NCI-H1694 (cell line): ENCODE results near the gene CCDC178.
"Not testable (repeated sequence)": the region's sequence is repeated elsewhere in the genome, so short reads cannot be mapped to it uniquely, and the experiment has no call there.

Source experiments
- DNase-seq: peaks from one replicate; lab custom pipeline; 2025; lab: John Stamatoyannopoulos, UW

The CCDC178 gene

DNA sequence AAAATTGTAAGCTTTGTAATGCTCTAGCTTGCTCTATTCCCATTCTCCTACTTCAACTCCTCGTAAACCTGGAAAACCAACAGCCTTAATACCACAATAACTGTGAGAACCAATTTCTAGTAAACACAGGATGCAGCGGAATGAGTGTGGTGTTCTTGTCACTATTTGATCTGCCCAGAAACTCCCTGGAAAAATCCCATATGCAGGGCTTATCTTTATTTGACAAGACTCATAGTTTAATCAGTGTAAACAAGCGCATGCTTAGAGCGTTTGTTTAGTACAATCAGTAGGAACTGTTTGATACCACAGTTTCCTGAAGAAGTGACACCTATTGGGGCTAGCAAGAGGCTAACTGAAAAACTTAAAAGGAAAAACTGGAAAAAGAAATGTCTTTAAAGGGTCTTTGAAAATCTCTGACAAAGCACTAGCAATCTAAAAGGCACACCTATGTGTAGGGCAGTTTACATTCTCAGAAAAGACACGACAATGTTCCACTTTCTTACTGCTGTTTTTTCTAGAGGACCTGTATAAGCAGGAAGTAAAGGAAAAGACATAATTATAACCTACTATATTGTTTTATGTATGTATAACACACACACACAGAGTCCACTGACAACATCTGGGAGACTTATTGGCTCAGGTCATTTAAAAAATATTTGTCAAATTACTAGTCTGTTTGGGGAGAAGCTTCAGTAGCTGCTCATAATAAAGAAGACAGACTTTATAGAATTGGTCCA lies 426.3 kb downstream of the CCDC178 start:
- DNase-seq: no peak

DNA sequence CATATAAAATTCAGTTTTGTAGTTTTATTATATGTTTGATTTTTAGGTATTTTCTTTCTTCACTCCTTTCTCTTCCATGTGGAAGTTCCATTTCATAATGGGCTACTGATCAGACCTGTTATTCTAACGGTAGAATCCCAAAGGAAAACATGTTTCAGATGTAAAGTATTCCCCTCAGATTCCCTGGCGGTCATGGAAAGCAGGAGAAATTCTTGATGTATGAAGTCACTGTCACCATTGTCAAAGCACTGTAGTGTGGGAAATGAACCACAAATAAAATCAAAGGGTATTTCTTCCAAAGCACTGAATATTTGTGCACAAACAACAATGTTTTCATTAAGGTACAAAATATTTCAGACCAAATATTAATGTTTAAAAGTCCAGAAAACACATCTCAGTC lies 430.4 kb downstream of the CCDC178 start:
- DNase-seq: no peak

DNA sequence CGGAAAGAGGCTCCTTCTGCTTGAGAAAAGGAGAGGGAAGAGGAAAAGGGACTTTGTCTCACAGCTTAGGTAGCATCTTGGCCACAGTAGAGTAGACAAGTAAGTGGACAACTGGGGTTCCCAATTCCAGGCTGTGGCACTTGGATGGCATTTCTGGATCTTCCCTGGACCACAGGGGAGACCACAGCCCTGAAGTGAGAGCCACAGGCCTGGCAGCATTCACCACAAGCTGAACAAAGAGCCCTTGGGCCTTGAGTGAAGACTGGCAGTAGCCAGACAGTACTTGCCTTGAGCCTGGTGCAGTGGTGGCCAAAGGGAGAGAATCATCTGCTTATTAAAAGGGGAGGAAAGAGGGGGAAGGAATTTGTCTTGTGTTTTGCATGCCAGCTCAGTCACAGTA lies 441.6 kb downstream of the CCDC178 start:
- no peak for DNase-seq

DNA sequence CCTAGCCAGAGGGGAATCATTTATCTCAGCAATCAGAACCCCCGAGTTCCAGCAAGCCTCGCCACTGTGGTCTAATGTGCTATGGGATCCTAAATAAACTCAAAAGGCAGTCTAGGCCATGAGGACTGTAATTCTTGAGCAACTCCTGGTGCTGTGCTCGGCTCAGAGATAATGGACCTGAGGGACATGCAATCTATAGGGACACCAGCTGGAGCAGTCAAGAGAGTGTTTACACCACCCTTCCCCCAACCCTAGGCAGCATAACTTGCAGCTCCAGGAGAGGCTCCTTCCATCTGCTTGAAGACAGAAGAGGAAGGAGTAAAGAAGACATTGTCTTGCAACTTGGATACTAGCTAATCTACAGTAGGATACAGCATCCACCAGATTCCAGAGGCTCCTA lies 442.2 kb downstream of the CCDC178 start:
- no peak for DNase-seq

DNA sequence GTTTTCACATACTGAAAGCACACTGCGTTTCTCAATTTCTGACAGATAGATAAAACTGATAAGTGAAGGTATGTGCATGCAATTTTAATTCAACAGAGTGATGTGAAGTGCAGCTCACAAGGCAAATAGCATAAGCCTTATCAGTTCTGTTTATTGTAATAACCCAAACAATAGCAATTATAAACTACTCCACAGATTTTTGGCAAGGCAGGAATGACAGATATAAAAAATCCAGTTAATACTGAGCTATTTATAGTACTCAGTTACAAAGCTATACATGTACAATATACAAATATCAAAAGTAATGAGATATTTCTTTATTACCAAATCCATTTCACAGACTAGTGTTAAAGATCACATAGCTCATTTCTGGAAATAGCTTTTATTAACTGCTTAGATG lies 456.8 kb downstream of the CCDC178 start:
- DNase-seq: no peak

DNA sequence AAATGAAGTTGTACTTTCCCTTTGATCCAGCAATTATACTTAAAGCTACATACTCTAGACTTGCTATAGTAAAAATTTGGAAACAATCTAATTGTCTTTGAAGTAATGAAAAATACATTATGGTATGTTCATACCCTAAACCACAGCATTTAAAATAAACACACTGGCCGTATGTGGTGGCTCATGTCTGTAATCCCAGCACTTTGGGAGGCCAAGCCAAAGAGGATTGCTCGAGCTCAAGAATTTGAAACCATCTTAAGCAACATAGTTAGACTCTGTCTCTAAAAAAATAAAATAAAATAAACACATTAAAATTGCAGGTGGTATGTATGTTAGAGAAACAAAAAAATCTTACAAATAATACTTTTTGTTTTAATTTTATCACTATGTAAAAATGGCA lies 459.6 kb downstream of the CCDC178 start:
- DNase-seq: no peak

DNA sequence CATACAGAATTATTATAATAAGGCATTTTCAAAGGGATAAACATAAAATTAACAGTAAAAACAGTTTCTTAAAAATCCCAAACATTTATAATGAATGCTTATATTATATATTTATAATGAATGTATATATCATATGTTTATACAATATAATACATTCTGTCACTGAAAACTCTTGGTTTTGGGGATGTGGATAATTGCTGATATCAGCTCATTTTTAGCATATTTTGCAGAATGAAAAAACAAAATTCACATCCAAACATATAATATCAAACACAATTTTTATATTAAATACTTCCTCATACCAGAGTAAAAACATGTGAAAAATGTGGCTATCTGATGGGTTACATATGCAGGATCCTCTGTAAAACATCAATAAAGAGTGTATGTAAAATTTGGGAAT lies 465.0 kb downstream of the CCDC178 start:
- DNase-seq: no peak

DNA sequence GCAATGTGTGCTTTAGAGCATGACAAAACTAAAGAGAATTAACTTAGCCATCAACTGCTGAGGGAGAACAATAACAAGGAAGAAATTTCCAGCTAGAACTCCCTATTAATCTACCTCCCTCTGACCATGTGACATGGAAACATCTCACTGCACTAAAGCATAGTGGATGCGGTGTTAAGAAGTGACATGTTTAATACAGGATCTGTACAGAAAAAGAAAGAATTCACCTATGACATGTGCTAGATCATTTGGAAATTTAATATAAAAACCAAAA lies 465.4 kb downstream of the CCDC178 start:
- DNase-seq: no peak

DNA sequence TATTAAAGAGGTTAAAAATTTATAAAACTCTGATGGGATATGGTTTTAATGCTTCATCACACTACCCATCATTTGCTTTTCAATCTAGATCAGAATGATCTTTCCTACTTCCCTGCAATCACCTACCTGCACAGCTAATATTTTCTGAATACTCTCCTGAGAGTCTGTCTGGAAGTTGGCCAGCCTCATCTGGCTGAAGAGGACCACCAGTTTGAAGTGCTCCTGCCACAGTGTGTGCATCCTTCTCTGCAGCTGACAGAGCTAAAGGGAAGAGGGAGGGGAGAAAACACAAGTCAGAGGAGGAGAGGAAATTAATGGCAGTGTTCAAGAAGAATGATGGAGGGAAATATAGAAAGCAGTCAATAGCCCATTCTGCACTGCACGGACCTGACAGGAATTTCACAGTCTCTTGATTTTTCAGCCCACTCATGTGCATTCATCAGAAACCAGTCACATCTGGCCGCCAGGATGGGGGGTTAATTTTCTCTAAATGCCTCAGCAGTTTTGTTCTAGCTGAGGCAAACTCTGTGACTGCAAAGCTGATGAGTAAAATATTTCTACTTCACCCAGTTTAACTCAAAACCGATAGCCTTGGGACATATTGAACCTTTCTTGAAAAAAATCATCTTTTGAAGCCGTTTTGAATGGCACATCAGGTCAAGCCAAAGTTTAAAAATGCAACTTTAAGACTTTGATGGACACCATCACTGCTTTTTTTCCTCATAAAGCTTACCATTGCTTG lies 465.9 kb downstream of the CCDC178 start:
- DNase-seq: no peak

DNA sequence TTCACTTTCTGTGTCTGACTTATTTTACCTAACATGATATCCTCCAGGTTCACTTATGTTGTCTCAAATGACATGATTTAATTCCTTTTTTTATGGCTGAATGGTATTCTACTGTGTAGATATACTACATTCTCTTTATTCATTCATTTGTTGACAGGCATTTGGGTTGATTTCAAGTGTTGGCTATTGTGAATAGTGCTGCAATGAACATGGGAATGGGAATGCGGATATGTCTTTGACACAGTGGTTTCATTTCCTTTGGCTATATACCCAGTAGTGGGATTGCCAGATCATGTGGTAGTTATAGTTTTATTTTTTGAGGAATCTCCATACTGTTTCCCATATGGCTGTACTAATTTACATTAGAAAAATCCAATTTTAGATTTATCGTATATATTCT lies 472.3 kb downstream of the CCDC178 start:
- DNase-seq: no peak

DNA sequence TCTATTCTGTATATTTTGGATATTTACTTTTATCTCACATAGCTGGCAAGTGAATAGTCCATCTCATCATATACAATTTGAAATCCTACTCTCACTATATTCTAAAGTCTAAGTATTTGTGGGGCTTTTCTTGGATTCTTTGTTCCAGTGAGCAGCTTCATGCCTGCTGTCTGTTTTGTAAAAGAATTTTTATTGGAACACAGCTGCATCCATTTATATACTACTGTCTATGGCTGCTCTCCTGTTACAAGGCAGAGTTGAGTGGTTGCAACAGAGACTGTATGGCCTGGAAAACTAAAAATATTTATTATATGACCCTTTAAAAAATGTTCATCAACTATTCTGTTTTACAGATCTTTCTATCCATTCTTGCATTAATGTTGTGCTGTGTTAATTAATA lies 474.4 kb downstream of the CCDC178 start:
- DNase-seq: no peak

DNA sequence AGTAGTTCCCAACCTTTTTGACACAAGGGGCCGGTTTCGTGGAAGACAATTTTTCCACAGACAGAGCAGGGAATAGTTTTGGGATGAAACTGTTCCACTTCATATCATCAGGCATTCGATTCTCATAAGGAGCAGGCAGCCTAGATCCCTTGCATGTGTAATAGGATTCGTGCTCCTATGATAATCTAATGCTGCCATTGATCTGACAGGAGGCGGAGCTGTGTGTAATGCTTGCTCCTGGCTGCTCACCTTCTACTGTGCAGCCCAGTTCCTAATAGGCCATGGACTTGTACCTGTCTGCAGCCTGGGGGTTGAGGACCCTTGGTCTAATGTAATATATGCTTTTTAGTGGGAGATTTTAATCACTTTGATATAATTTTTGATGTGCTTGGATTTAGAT lies 479.0 kb downstream of the CCDC178 start:
- DNase-seq: no peak

DNA sequence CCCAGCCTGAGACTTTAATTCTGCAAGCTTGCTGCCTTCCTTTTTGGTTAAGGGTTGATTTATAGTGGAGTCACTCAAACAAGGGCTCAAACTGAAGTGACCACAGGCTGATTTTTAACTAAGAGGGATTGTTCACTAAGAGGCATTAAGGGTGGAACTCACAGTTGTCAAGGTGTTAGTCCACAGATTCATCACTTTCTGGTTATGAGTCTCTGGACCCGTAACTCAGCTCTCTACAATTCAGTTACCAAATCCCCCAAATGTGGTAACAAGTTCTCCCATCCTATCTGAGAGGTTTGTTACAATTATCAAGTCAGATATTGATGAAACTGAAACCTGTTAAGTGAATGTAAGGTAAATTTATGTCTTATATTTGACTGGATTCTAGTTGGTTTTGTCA lies 481.8 kb downstream of the CCDC178 start:
- no peak for DNase-seq

DNA sequence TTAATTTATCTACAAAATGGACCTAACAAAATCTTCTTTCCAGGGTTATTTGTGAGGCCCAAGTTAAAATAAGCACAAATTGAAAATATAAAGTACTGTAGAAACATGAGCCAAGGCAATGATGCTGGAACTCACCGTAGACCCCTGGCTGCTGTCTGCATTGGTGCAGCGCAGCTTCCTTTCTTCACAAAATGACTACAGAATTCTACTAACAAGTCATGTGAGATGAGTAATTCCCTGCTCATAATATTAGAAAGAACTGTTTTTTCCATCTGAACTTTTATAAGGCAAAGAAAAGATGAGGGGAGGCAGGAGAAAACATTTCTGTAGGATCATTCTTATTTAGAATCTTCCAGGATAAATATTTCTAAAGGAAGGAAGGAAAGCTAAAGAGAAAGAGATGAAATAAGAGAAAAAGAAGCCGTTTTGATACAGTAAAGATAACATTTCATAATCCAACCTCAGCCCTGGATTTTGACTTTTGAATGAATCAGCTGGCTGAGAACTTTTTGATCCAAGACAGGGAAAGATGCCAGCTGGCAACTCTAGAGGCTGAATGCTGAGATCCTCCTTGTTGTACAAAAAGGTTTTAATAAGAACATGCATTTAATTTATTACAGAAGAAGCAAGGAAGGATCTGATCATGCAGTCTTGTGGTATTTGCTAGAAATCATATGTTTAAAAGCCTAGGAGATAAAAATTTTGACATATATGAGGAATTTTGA lies 483.8 kb downstream of the CCDC178 start:
- DNase-seq: no peak

DNA sequence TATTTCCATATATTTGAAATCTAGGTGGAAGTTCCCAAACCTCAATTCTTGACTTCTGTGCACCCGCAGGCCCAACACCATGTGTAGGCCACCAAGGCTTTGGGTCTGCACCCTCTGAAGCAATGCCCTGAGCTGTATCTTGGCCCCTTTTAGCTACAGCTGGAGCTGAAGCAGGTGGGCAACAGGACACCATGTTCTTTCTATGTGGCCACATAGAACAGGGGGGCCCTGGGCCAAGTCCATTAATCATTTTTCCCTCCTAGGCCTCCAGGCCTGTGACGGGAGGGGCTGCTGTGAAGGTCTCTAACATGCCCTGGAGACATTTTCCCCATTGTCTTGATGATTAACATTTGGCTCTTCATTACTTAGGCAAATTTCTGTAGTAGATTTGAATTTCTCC lies 488.2 kb downstream of the CCDC178 start:
- not testable (repeated sequence) for DNase-seq

DNA sequence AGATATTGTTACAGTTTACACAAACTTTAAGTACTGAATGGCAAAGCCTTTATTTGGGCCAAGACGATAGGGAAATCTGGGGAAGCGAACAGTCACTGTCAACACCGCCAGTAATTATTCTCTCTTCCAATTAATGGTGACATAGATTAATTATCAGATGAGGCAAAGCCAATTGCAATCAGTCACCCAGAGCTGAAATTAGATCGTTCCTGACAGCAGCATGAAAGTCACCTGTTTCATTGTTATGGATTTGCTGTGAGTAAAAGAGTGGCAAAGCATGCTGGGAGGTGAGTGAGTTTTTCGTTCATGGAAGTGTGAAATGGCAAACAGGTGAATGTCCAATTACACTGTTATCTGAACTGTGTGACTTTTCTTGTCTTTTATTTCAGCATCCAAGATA lies 502.9 kb downstream of the CCDC178 start:
- no peak for DNase-seq

DNA sequence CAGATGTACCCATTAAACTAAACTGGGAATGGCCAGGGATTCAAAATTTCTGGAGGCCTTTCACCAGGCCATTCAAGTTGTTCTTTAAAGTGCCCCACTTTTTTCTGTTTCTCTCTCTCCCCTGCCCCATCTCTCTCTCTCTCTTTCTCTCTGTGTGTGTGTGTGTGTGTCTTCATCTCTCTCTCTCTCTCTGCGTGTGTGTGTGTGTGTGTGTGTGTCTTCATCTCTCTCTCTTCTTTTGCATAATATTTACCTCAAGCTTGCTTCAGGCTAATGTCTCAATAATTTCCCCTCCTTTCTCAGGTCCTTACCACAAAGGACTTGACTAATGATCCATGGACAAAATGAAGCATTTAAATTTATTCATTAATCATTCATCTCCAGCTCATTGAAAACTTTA lies 503.5 kb downstream of the CCDC178 start:
- DNase-seq: no peak

DNA sequence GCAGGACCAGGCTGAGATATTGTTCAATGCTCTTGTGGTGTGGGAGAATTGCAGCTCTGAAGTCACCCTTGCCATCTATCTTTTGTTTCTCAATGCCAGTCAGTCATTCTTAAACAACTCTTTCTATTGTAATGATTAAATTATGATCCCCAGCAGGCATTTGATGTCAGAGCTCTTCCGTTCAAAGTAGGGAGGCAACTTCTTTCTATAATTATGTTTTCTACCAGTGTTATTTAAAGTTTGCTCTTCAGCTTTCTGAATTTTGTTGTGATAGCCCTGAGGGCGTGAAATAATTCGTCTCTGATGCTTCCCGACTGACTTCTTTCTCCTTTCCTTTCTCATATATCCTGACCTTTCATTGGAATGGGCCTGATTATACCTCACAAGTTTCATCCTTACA lies 506.3 kb downstream of the CCDC178 start:
- no peak for DNase-seq

DNA sequence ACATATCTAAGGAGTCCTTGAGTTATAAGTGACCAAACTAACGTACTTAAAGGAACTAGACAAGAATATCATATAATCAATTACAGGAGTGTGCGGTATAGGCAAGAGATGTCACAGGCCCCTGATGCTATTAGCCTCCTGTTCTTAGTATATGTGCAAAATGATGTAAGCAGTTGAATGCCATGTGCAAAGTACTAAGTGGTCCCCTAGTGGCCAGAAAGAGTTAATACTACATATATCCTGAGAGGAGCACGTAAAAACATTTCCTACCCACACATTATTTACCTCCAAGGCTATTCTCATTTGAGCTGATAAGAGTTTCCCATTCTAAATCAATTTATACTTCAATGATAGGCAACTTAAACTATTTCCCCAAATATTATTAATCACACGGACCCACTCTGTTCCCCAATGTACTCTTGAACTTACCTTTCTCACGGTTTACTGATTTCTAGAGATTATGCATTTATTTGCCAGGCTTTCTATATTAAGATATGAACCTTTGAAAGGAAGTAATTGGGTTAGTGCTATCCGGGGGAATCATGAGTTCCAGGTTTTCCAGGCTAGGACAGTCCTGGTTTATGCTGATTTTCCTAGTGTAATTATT lies 509.7 kb downstream of the CCDC178 start:
- DNase-seq: no peak

DNA sequence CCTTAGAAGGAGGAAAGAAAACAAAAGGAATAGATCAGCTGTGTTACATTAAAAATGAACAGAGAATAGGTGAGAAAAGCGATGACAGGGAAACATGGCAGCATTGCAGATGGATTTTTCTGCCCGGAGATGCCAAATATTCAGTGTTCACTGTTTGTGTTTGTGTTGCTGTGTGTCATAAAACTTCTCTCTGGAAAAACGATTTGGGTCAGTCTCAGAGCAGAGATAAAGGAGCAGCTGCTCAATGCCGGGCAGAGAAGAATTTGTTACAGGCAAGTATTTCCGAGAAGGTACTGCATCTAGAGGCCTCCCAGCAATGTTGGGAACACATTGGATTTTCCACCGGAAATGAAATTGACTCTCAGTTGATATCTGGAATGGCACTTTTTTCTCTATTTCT lies 511.3 kb downstream of the CCDC178 start:
- DNase-seq: no peak

DNA sequence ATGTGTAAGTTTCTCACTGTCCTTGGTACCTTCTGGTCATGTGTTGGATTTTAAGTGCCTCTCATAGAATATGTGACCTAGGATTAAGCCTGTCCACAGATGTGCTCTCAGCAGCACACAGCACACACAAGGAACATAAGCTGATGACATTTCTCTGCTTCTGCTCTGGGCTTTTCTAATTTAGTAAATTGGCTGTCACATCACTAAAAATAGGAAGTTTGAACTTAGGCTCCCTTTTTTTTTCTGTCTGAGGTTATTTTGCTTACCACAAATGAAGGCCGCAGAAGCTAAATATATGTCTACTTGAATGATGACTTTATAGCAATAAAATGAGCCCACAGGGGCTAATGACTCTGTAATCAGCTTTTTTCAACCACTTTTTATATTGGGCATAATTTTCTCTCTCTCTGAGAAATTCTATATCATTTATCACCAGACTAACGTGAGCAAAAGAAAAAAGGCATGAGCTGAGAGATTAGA lies 517.5 kb downstream of the CCDC178 start:
- no peak for DNase-seq

DNA sequence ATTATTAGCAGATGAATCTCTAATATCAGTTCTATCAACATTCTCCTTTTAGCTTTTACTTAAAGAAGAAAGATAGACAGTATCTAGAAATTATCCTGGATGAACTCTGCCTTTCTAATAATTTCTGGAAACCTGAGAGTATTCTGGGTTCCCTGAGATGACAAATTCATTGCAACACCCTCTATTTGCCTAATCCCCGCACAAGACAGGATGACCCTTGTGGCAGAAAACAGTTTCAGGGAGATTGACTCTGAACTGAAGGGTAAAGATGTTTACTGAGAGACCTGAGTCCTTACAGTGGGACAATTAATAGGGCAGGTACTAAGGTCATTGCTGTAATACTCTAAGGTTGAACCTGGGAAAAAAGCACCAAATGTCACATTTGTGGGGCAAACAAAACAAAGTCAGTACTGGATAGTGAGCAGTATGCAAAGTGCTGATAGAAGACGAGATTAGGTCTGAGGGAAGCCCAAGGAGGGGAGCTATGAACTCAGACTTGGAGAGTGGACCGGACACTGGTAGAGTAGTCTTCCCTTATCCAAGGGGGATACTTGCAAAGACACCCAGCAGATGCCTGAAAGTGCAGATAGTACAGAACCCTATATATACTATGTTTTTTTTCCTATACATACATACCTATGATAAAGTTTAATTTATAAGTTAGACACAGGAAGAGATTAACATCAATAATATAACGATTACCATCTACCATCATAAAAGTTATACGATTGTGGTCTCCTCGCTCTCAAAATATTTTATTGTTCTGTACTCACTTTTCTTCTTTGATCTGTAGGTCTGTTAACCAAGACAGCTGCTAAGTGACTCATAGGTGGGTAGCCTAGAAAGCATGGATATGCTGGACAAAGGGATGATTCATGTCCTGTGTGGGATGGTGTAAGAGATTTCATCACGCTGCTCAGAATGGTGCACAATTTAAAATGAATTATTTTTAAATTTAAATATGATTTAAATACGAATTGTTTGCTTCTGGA lies 519.4 kb downstream of the CCDC178 start:
- no peak for DNase-seq
